DOHH2 (cell line): Measurements from ENCODE around the gene PADI4.

Source experiments
- EZH2phosphoT487 ChIP-seq: fragments of 200-600 bp; sonication (generic); IDR thresholded peaks from 2 replicates; pipeline ENCODE4 v1.6.1; 2017; ENCODE audit warnings: borderline replicate concordance, mild to moderate bottlenecking, antibody characterized with exemption, low read length, moderate library complexity, mixed read lengths
- TF ChIP-seq, protein P1 (sequence below): fragments of 200-600 bp; sonication (generic); IDR thresholded peaks from one replicate; pipeline ENCODE4 v1.5.1; 2014; ENCODE audit warnings: antibody characterized with exemption, mild to moderate bottlenecking, low read depth, low read length; ENCODE audit not compliant: poor library complexity, severe bottlenecking

DNA sequence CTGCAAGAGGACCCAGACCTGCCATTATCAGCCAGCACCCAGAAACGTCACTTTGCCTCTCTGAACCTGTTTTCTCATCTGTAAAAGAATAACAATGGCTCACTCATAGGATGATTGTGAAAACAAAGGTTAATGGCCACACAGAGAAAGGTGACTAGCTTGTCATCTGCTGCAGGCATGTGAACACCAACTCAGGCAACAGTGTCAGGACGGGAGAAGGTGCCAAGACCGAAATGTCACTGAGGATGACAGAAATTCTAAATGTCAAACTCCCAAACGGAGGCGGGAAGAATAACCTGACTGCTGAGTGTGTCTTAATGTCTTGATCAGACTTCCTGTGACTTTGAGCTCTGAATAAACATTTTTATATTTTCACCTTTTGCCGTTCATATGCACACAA is 10.3 kb downstream of the PADI4 start:
- TF ChIP-seq, protein P1, sequence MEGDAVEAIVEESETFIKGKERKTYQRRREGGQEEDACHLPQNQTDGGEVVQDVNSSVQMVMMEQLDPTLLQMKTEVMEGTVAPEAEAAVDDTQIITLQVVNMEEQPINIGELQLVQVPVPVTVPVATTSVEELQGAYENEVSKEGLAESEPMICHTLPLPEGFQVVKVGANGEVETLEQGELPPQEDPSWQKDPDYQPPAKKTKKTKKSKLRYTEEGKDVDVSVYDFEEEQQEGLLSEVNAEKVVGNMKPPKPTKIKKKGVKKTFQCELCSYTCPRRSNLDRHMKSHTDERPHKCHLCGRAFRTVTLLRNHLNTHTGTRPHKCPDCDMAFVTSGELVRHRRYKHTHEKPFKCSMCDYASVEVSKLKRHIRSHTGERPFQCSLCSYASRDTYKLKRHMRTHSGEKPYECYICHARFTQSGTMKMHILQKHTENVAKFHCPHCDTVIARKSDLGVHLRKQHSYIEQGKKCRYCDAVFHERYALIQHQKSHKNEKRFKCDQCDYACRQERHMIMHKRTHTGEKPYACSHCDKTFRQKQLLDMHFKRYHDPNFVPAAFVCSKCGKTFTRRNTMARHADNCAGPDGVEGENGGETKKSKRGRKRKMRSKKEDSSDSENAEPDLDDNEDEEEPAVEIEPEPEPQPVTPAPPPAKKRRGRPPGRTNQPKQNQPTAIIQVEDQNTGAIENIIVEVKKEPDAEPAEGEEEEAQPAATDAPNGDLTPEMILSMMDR, result no peak
- TF ChIP-seq EZH2phosphoT487, result no peak
